H1 (cell line): ENCODE results near the gene IZUMO2. TPM values are rescaled to one million over a fixed set of nuclear protein-coding genes. Genes with fewer than 3 reads are reported as not detected.
A peak's percentile ranks its signal among the peaks of the same experiment; 100 is the strongest.

Source experiments
- CTCF ChIA-PET: fragments of 300-600 bp; sonication (Branson Sonifier 250); formaldehyde crosslinking; loops from one replicate; lab custom pipeline; 2021; ENCODE audit not compliant: partially characterized antibody; lab: Charles Lee
- POLR2A ChIA-PET: fragments of 300-600 bp; sonication (Branson Sonifier 250); formaldehyde crosslinking; loops from one replicate; lab custom pipeline; 2021; ENCODE audit warnings: inconsistent platforms; ENCODE audit not compliant: partially characterized antibody; lab: Charles Lee
- DNase-seq, 2 experiments: peaks; one replicate each; pipeline versions ENCODE4 v3.0.0 to v3.0.0-alpha.2; 2010 to 2022; ENCODE audit warnings: low spot score in 2 of 2, low read depth in 1 of 2, mixed read lengths in 1 of 2
- FAIRE-seq: peaks from 2 replicates; lab custom pipeline; 2011; peaks lifted over from hg19 to GRCh38; lab: Jason Lieb, UNC
- H2AFZ ChIP-seq: 2 replicates; pipeline ENCODE4 v1.8.1; 2012; ENCODE audit warnings: low read length, inconsistent platforms
- H2AK5ac ChIP-seq: 2 replicates; pipeline ENCODE4 v1.6.1; 2013; ENCODE audit warnings: low read depth, low read length
- H2BK120ac ChIP-seq: replicated peaks from 2 replicates; pipeline ENCODE3; 2013; ENCODE audit warnings: low read depth, low read length, inconsistent platforms
- H2BK12ac ChIP-seq: 2 replicates; pipeline ENCODE4 v1.6.1; 2013; ENCODE audit warnings: low read depth, low read length
- H2BK15ac ChIP-seq: 2 replicates; pipeline ENCODE4 v1.6.1; 2013; ENCODE audit warnings: low read length
- H2BK20ac ChIP-seq: 2 replicates; pipeline ENCODE4 v1.6.1; 2013; ENCODE audit warnings: low read length
- H2BK5ac ChIP-seq: 2 replicates; pipeline ENCODE4 v1.6.1; 2013; ENCODE audit warnings: low read depth, low read length
- H3K14ac ChIP-seq: 2 replicates; pipeline ENCODE4 v1.6.1; 2013; ENCODE audit warnings: inconsistent platforms; ENCODE audit not compliant: insufficient read length
- H3K18ac ChIP-seq: 2 replicates; pipeline ENCODE4 v1.6.1; 2013; ENCODE audit warnings: low read length; ENCODE audit errors: extremely low read depth
- H3K23ac ChIP-seq: 2 replicates; pipeline ENCODE4 v1.6.1; 2013; ENCODE audit warnings: inconsistent platforms; ENCODE audit not compliant: insufficient read length
- H3K23me2 ChIP-seq: 2 replicates; pipeline ENCODE4 v1.6.1; 2013; ENCODE audit warnings: low read depth, low read length
- H3K27ac ChIP-seq: 2 replicates; pipeline ENCODE4 v1.6.1; 2011; ENCODE audit warnings: low read depth, low read length, inconsistent platforms
- H3K27me3 ChIP-seq, 4 experiments: replicated peaks in 1 of 4; 1 replicate in 1 of 4; 2 replicates in 3 of 4; pipeline versions ENCODE4 v1.6.1 to v1.8.1; 2011 to 2013; ENCODE audit warnings: low read length in 3 of 4, mild to moderate bottlenecking in 3 of 4, inconsistent platforms in 2 of 4, mixed read lengths in 2 of 4, moderate library complexity in 1 of 4; ENCODE audit not compliant: control insufficient read depth in 3 of 4, insufficient read depth in 3 of 4; ENCODE audit errors: extremely low read depth in 1 of 4
- H3K36me3 ChIP-seq, 4 experiments: 2 replicates each; pipeline versions ENCODE4 v1.6.1 to v1.8.1; 2011 to 2013; ENCODE audit warnings: mild to moderate bottlenecking in 4 of 4, low read length in 3 of 4, moderate library complexity in 2 of 4, control low read depth in 1 of 4, inconsistent platforms in 1 of 4; ENCODE audit not compliant: insufficient read depth in 4 of 4, control insufficient read depth in 2 of 4
- H3K4ac ChIP-seq: replicated peaks from 2 replicates; pipeline ENCODE3; 2013; ENCODE audit warnings: low read length, low read depth, mixed read lengths, inconsistent platforms; ENCODE audit not compliant: insufficient read length
- H3K4me1 ChIP-seq, 4 experiments: replicated peaks in 1 of 4; 1 replicate in 1 of 4; 2 replicates in 3 of 4; pipeline versions ENCODE4 v1.6.1 to v1.8.1; 2011 to 2013; ENCODE audit warnings: low read length in 3 of 4, inconsistent platforms in 2 of 4, mixed read lengths in 1 of 4; ENCODE audit not compliant: insufficient read depth in 4 of 4, control insufficient read depth in 3 of 4
- H3K4me2 ChIP-seq, 2 experiments: 2 replicates each; pipeline versions ENCODE4 v1.6.1 to v1.8.1; 2011 to 2013; ENCODE audit warnings: low read depth in 2 of 2, low read length in 2 of 2, control low read depth in 1 of 2, inconsistent platforms in 1 of 2, mild to moderate bottlenecking in 1 of 2; ENCODE audit not compliant: insufficient read depth in 1 of 2
- H3K4me3 ChIP-seq, 4 experiments: fragments of 200-600, 300-600 bp in 1 of 4; sonication (generic), shearing (Covaris generic), sonication (Bioruptor Twin) in 1 of 4; 2 replicates each; pipeline versions ENCODE4 v1.5.1 to v1.8.1; 2011 to 2016; ENCODE audit warnings: low read length in 4 of 4, low read depth in 3 of 4, control low read depth in 2 of 4, inconsistent platforms in 2 of 4, mild to moderate bottlenecking in 2 of 4, mixed read lengths in 1 of 4, moderate library complexity in 1 of 4; ENCODE audit not compliant: insufficient read depth in 2 of 4; ENCODE audit errors: extremely low read depth in 1 of 4
- H3K56ac ChIP-seq: replicated peaks from 2 replicates; pipeline ENCODE3; 2013; ENCODE audit warnings: low read depth, mild to moderate bottlenecking, mixed read lengths, low read length, inconsistent platforms; ENCODE audit not compliant: insufficient read length
- H3K79me1 ChIP-seq: 2 replicates; pipeline ENCODE4 v1.6.1; 2013; ENCODE audit warnings: low read depth, low read length, control low read depth
- H3K79me2 ChIP-seq, 2 experiments: 2 replicates each; pipeline versions ENCODE4 v1.6.1 to v1.8.1; 2012 to 2013; ENCODE audit warnings: low read length in 2 of 2, mild to moderate bottlenecking in 2 of 2, inconsistent platforms in 1 of 2; ENCODE audit not compliant: insufficient read depth in 2 of 2, control insufficient read depth in 1 of 2
- H3K9ac ChIP-seq, 4 experiments: replicated peaks in 1 of 4; 1 replicate in 1 of 4; 2 replicates in 3 of 4; pipeline versions ENCODE4 v1.6.1 to v1.8.1; 2011 to 2013; ENCODE audit warnings: low read depth in 3 of 4, low read length in 3 of 4, control low read depth in 2 of 4, mild to moderate bottlenecking in 2 of 4, moderate library complexity in 2 of 4, inconsistent platforms in 1 of 4; ENCODE audit errors: extremely low read depth in 1 of 4
- H3K9me3 ChIP-seq, 2 experiments: 2 replicates each; pipeline versions ENCODE4 v1.6.1 to v1.8.1; 2012 to 2013; ENCODE audit warnings: mild to moderate bottlenecking in 2 of 2, moderate library complexity in 2 of 2, control low read depth in 1 of 2, inconsistent platforms in 1 of 2, low read depth in 1 of 2, low read length in 1 of 2, mixed read lengths in 1 of 2; ENCODE audit not compliant: insufficient read depth in 2 of 2
- H4K20me1 ChIP-seq, 2 experiments: replicated peaks in 1 of 2; 2 replicates each; pipeline versions ENCODE3 to v1.8.1; 2011 to 2013; ENCODE audit warnings: inconsistent platforms in 2 of 2, low read length in 2 of 2, mild to moderate bottlenecking in 1 of 2; ENCODE audit not compliant: insufficient read depth in 2 of 2, control insufficient read depth in 1 of 2
- H4K5ac ChIP-seq: 2 replicates; pipeline ENCODE4 v1.6.1; 2013; ENCODE audit warnings: low read length, low read depth, mixed read lengths, inconsistent platforms; ENCODE audit not compliant: insufficient read length
- H4K8ac ChIP-seq: 2 replicates; pipeline ENCODE4 v1.8.0; 2013; ENCODE audit warnings: mild to moderate bottlenecking, moderate library complexity, low read length, inconsistent platforms; ENCODE audit not compliant: insufficient read depth; ENCODE audit errors: extremely low read depth
- H4K91ac ChIP-seq: replicated peaks from 2 replicates; pipeline ENCODE3; 2013; ENCODE audit warnings: low read length, mixed read lengths, inconsistent platforms; ENCODE audit not compliant: insufficient read length
- HDAC2 ChIP-seq, 2 experiments: fragments of 300-600 bp in 1 of 2; sonication (generic) in 1 of 2; IDR thresholded peaks; 2 replicates each; pipeline ENCODE4 v1.6.1; 2011 to 2012; ENCODE audit warnings: low read depth in 2 of 2, low read length in 2 of 2, mild to moderate bottlenecking in 2 of 2, moderate library complexity in 2 of 2, borderline replicate concordance in 1 of 2, inconsistent platforms in 1 of 2
- HDAC6 ChIP-seq: IDR thresholded peaks from one replicate; pipeline ENCODE4 v1.7.1; 2012; ENCODE audit warnings: low read depth, mild to moderate bottlenecking, inconsistent platforms, low read length, moderate library complexity
- POU5F1 ChIP-seq: IDR thresholded peaks from 2 replicates; pipeline ENCODE4 v1.6.1; 2011; ENCODE audit warnings: low read depth, mild to moderate bottlenecking, low read length, moderate library complexity
- SIRT6 ChIP-seq: IDR thresholded peaks from one replicate; pipeline ENCODE4 v1.7.1; 2012; ENCODE audit warnings: low read length, inconsistent platforms
- polyA plus RNA-seq, 7 experiments: library from polyadenylated mRNA; depleted of rRNA in 3 of 7; stranded (reverse) in 5 of 7; unstranded in 2 of 7; fragments of >200 nt in 5 of 7; fragments of 200-250 nt in 2 of 7; gene quantifications; 1 replicate in 5 of 7; 2 replicates in 1 of 7; 4 replicates in 1 of 7; pipeline versions ENCODE4 v1.2.1 to v1.2.3, GENCODE V29; 2011 to 2013; ENCODE audit warnings: missing spikeins in 2 of 7, mixed read lengths in 2 of 7
- total RNA-seq: library from RNA; stranded (reverse); fragmentation: NEBNext Ultra II Directional; extraction: Animal tissue kit (Norgen Biotek cat#: 25700); gene quantifications from 2 replicates; pipeline ENCODE4 v1.2.1, GENCODE V29; 2021

IZUMO2 gene
- total and polyA plus RNA-seq, 2 of the 8 experiments (the other 6 are each of a cell fraction or from before 2014, with no cell fraction given) = 1.7 to 1.9 TPM

DNA sequence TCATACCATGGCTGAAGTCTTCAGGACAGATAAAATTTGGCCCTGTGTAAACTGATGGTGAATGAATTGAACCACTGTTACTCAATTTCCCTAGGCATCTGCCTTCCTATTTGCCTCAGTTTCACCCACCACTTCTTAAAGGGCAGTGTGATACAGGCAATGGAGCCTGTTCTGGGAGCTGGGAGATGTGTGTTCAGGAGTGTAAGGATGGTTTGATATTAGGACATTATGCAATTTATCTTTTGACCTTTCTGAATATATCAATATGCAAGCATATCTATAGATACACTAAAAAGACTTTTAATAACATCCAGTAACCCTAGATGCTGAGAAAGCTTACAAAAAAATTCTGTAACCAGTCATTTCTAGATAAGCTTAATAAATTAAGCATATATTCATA, 14.6 kb downstream of the IZUMO2 start:
- H3K9me3 ChIP-seq = no peaks in the 10 kb centered on the region
- no peak overlapping the region for H4K8ac ChIP-seq
- H4K5ac ChIP-seq = no peak overlapping the region
- DNase-seq (no peak), FAIRE-seq (no peak)
- H2BK15ac ChIP-seq = no peak overlapping the region
- H3K14ac ChIP-seq = no peak overlapping the region
- no peak overlapping the region for H3K23ac ChIP-seq
- 0 out of 7 replicates have a peak, but pooled peaks cover 0 to 2% (median under 1%) of the 10 kb centered on the region in 4 experiments for H3K27me3 ChIP-seq
- no peaks in the 10 kb centered on the region for H3K4me1 ChIP-seq
- no peaks in the 10 kb centered on the region for H3K79me2 ChIP-seq
- no peak overlapping the region for H2BK12ac ChIP-seq
- H3K56ac ChIP-seq = no peak overlapping the region
- no peak overlapping the region for H2BK120ac ChIP-seq
- peak overlapping the region; percentile 93 for H2AFZ ChIP-seq
- POLR2A ChIA-PET = interaction anchor here (0.8 kb wide), 1 partner anchor 16 kb away, joined by 3 read pairs; no protein-coding TSS in a partner anchor
- CTCF ChIA-PET = interaction anchor here (0.9 to 3.8 kb wide), 15 partner anchors 13 to 143 kb away, joined by 3 to 25 read pairs (median 6); partner anchors contain the start of gene IZUMO2
- H3K9ac ChIP-seq = no peak overlapping the region
- H3K79me1 ChIP-seq = no peaks in the 10 kb centered on the region
- H3K36me3 ChIP-seq = no peaks in the 10 kb centered on the region
- peak overlapping the region; percentile 60 to 89; a peak in 3 of 4 replicates for H3K4me2 ChIP-seq
- H3K18ac ChIP-seq = no peak overlapping the region
- no peak overlapping the region for H4K91ac ChIP-seq
- no peak overlapping the region for H3K27ac ChIP-seq
- no peak overlapping the region for H2BK5ac ChIP-seq
- H2BK20ac ChIP-seq = no peak overlapping the region
- H3K4me3 ChIP-seq = peak overlapping the region; percentile 73 to 88 (median 77); a peak in 5 of 8 replicates
- peaks cover 4% of the 10 kb centered on the region; the same call in 1 of the 2 replicates for H3K23me2 ChIP-seq
- H3K4ac ChIP-seq = no peak overlapping the region
- no peaks in the 10 kb centered on the region for H4K20me1 ChIP-seq
- no peak overlapping the region for H2AK5ac ChIP-seq
- no peak for TF ChIP-seq HDAC2 (IDR thresholded peaks at IDR 0.05; ENCODE audit: borderline replicate concordance in 1 of 2, low read depth in 2 of 2, low read length in 2 of 2)
- TF ChIP-seq HDAC6 = no peak
- no peak for TF ChIP-seq POU5F1
- TF ChIP-seq SIRT6 = no peak
